HCT116 (cell line): Measurements from ENCODE around the gene CDKN1A. TPM values are rescaled to one million over a fixed set of nuclear protein-coding genes. Genes with fewer than 3 reads are reported as not detected.

ENCODE experiments used
- ATAC-seq: fragments of 200-7000 bp; cut with Tn5 transposase; 2 replicates; pipeline ENCODE4 v1.9.1; 2020; ENCODE audit warnings: mild to moderate bottlenecking, moderate library complexity
- BruUV-seq: library from RNA; stranded (reverse); fragments of 400-500 nt; replicated peaks from 2 replicates; lab custom pipeline; 2021; lab: Mats Ljungman, UMichigan
- CTCF ChIA-PET: fragments of 300-600 bp; sonication (Branson Sonifier 250); formaldehyde crosslinking; loops from one replicate; lab custom pipeline; 2021; ENCODE audit warnings: antibody characterized with exemption; lab: Charles Lee
- POLR2A ChIA-PET: fragments of 300-600, 350-600 bp; sonication (Branson Sonifier 250); formaldehyde crosslinking; loops from one replicate; lab custom pipeline; 2021; ENCODE audit warnings: antibody characterized with exemption; lab: Charles Lee
- RAD21 ChIA-PET, 2 experiments: fragments of 300-600 bp; sonication (Branson Sonifier 250); formaldehyde crosslinking; loops; one replicate each; lab custom pipeline; 2023; ENCODE audit warnings: low total read pairs in 2 of 2; ENCODE audit not compliant: uncharacterized antibody in 2 of 2, unreplicated experiment in 2 of 2, low non-redundant PET in 1 of 2; lab: Charles Lee
- DNase-seq: peaks from one replicate; pipeline ENCODE4 v3.0.0-alpha.2; 2010; ENCODE audit warnings: low read depth, low spot score
- H2AFZ ChIP-seq: fragments of 200-600 bp; shearing (Covaris generic), sonication (generic); 2 replicates; pipeline ENCODE4 v1.6.1; 2017; ENCODE audit warnings: low read depth, mixed run types, mixed read lengths, antibody characterized with exemption, low read length; ENCODE audit not compliant: poor library complexity, severe bottlenecking
- H3K27ac ChIP-seq: 2 replicates; pipeline ENCODE4 v1.5.1; 2012; ENCODE audit warnings: low read depth, low read length
- H3K27me3 ChIP-seq: fragments of 200-600 bp; sonication (generic); 2 replicates; pipeline ENCODE4 v1.6.1; 2016; ENCODE audit warnings: mixed run types, low read length, mixed read lengths; ENCODE audit not compliant: insufficient read depth
- H3K36me3 ChIP-seq, 2 experiments: fragments of 200-500 bp in 1 of 2; fragments of 200-600 bp in 1 of 2; sonication (Bioruptor generic) in 1 of 2; sonication (generic) in 1 of 2; 2 replicates each; pipeline versions ENCODE4 v1.5.1 to v1.6.1; 2014 to 2016; ENCODE audit warnings: low read length in 2 of 2, inconsistent platforms in 1 of 2, mixed read lengths in 1 of 2, mixed run types in 1 of 2; ENCODE audit not compliant: insufficient read depth in 2 of 2, control insufficient read depth in 1 of 2
- H3K4me1 ChIP-seq, 2 experiments: fragments of 200-600 bp in 1 of 2; sonication (generic) in 1 of 2; 2 replicates each; pipeline versions ENCODE4 v1.5.1 to v1.6.1; 2012 to 2017; ENCODE audit warnings: low read length in 2 of 2, inconsistent platforms in 1 of 2, mild to moderate bottlenecking in 1 of 2, mixed read lengths in 1 of 2, mixed run types in 1 of 2, moderate library complexity in 1 of 2; ENCODE audit not compliant: insufficient read depth in 2 of 2, control insufficient read depth in 1 of 2
- H3K4me2 ChIP-seq: fragments of 200-600 bp; sonication (generic); 2 replicates; pipeline ENCODE4 v1.6.1; 2017; ENCODE audit warnings: mixed run types, low read length, mixed read lengths
- H3K4me3 ChIP-seq, 2 experiments: fragments of 200-600 bp in 1 of 2; sonication (generic) in 1 of 2; replicated peaks in 1 of 2; 2 replicates each; pipeline ENCODE4 v1.5.1; 2011 to 2016; ENCODE audit warnings: low read length in 2 of 2, control low read depth in 1 of 2, low read depth in 1 of 2, mild to moderate bottlenecking in 1 of 2, mixed read lengths in 1 of 2, mixed run types in 1 of 2
- H3K79me2 ChIP-seq: fragments of 200-600 bp; sonication (generic); 2 replicates; pipeline ENCODE4 v1.6.1; 2017; ENCODE audit warnings: mild to moderate bottlenecking, mixed run types, low read length, moderate library complexity, mixed read lengths; ENCODE audit not compliant: insufficient read depth
- H3K9ac ChIP-seq: fragments of 200-600 bp; sonication (generic); 2 replicates; pipeline ENCODE4 v1.6.1; 2016; ENCODE audit warnings: low read length, mixed read lengths
- H3K9me2 ChIP-seq: fragments of 200-600 bp; sonication (generic), shearing (Covaris generic); 2 replicates; pipeline ENCODE4 v1.6.1; 2017; ENCODE audit warnings: mixed run types, mild to moderate bottlenecking, moderate library complexity; ENCODE audit not compliant: insufficient read depth
- H3K9me3 ChIP-seq, 2 experiments: fragments of 200-500 bp in 1 of 2; fragments of 200-600 bp in 1 of 2; sonication (Bioruptor generic) in 1 of 2; sonication (generic) in 1 of 2; 2 replicates each; pipeline ENCODE4 v1.6.1; 2014 to 2017; ENCODE audit warnings: low read length in 2 of 2, mixed read lengths in 2 of 2, inconsistent platforms in 1 of 2, low read depth in 1 of 2, mild to moderate bottlenecking in 1 of 2, mixed run types in 1 of 2, moderate library complexity in 1 of 2; ENCODE audit not compliant: control insufficient read depth in 1 of 2, insufficient read depth in 1 of 2
- H4K20me1 ChIP-seq: fragments of 200-600 bp; sonication (generic), shearing (Covaris generic); 2 replicates; pipeline ENCODE4 v1.6.1; 2017; ENCODE audit warnings: mixed run types, mild to moderate bottlenecking, moderate library complexity; ENCODE audit not compliant: insufficient read depth
- ATF3 ChIP-seq: IDR thresholded peaks from 2 replicates; pipeline ENCODE4 v1.6.1; 2012
- CBX3 ChIP-seq: IDR thresholded peaks from 2 replicates; pipeline ENCODE4 v1.6.1; 2012; ENCODE audit warnings: low read depth
- CTCF ChIP-seq, 3 experiments: fragments of 200-600 bp in 1 of 3; sonication (generic) in 1 of 3; IDR thresholded peaks in 2 of 3; conservative IDR thresholded peaks in 1 of 3; 2 replicates each; pipeline ENCODE4 v1.5.1; 2012 to 2017; ENCODE audit warnings: low read depth in 2 of 3, low read length in 2 of 3, antibody characterized with exemption in 1 of 3, borderline replicate concordance in 1 of 3, control low read depth in 1 of 3, mild to moderate bottlenecking in 1 of 3, mixed read lengths in 1 of 3, mixed run types in 1 of 3, moderate library complexity in 1 of 3; ENCODE audit not compliant: insufficient read depth in 1 of 3
- EGR1 ChIP-seq: IDR thresholded peaks from 2 replicates; pipeline ENCODE4 v1.6.1; 2012; ENCODE audit warnings: low read depth
- EZH2 ChIP-seq: fragments of 200-600 bp; sonication (generic); IDR thresholded peaks from 2 replicates; pipeline ENCODE4 v1.6.1; 2017; ENCODE audit warnings: antibody characterized with exemption, mixed run types
- FOSL1 ChIP-seq: IDR thresholded peaks from 2 replicates; pipeline ENCODE4 v1.6.1; 2012; ENCODE audit warnings: low read depth
- JUND ChIP-seq: IDR thresholded peaks from 2 replicates; pipeline ENCODE4 v1.6.1; 2012
- MAX ChIP-seq: IDR thresholded peaks from 2 replicates; pipeline ENCODE4 v1.6.1; 2012
- POLR2A ChIP-seq: IDR thresholded peaks from 2 replicates; pipeline ENCODE4 v1.7.0; 2011; ENCODE audit warnings: borderline replicate concordance; ENCODE audit not compliant: insufficient read depth, insufficient read length; ENCODE audit errors: extremely low read depth
- POLR2AphosphoS5 ChIP-seq: IDR thresholded peaks from 2 replicates; pipeline ENCODE4 v1.6.1; 2011; ENCODE audit warnings: mild to moderate bottlenecking, low read depth, low read length, moderate library complexity
- RAD21 ChIP-seq: IDR thresholded peaks from 2 replicates; pipeline ENCODE4 v1.6.1; 2012; ENCODE audit warnings: low read depth, mild to moderate bottlenecking
- SIN3A ChIP-seq: IDR thresholded peaks from 2 replicates; pipeline ENCODE4 v1.6.1; 2012; ENCODE audit warnings: low read depth
- SP1 ChIP-seq: IDR thresholded peaks from 2 replicates; pipeline ENCODE4 v1.6.1; 2012; ENCODE audit warnings: low read depth
- SRF ChIP-seq: IDR thresholded peaks from 2 replicates; pipeline ENCODE4 v1.6.1; 2012; ENCODE audit warnings: low read depth
- TCF7L2 ChIP-seq: IDR thresholded peaks from 2 replicates; pipeline ENCODE4 v1.7.0; 2011; ENCODE audit warnings: borderline replicate concordance, inconsistent platforms; ENCODE audit not compliant: insufficient read depth, insufficient read length; ENCODE audit errors: extremely low read depth
- ZFX ChIP-seq: fragments of 450-650 bp; IDR thresholded peaks from 2 replicates; pipeline ENCODE4 v1.6.1; 2017
- ZNF274 ChIP-seq: fragments of 200-500 bp; sonication (Bioruptor generic); IDR thresholded peaks from 2 replicates; pipeline ENCODE4 v1.6.1; 2014; ENCODE audit warnings: mild to moderate bottlenecking, low read depth, low read length, inconsistent platforms
- intact Hi-C: fragments of 100-400 bp; cut with micrococcal nuclease; formaldehyde crosslinking; loops from 2 replicates; pipeline ENCODE4 v1.10.0; 2022
- total RNA-seq: library from RNA; stranded (reverse); gene quantifications from one replicate; pipeline ENCODE4 v1.2.1, GENCODE V29; 2021; ENCODE audit not compliant: unreplicated experiment

Gene CDKN1A
- total RNA-seq, 1 experiment from 2014 or later, result 179 TPM

- Histone ChIP-seq H3K9me2 (no peaks in the 10 kb centered on the region), H3K9me3 (no peaks in the 10 kb centered on the region), H3K4me3 (no peak overlapping the region), H3K4me2 (no peak overlapping the region), H3K27me3 (no peaks in the 10 kb centered on the region), H3K27ac (no peak overlapping the region), H3K79me2 (no peaks in the 10 kb centered on the region), H4K20me1 (no peaks in the 10 kb centered on the region), H3K4me1 (no peaks in the 10 kb centered on the region), H2AFZ (no peak overlapping the region), H3K36me3 (no peaks in the 10 kb centered on the region), H3K9ac (no peak overlapping the region)
- ChIA-PET POLR2A (no interaction called here), CTCF (interaction anchor here (0.9 kb wide), 1 partner anchor 107 kb away, joined by 4 read pairs; no protein-coding TSS in a partner anchor), RAD21 (no interaction called here)
- intact Hi-C loops, result no loop called here
- ATAC-seq (no peak), DNase-seq (no peak)
- no TSS peak for BruUV-seq
- TF ChIP-seq ZFX (no peak), ATF3 (no peak), SRF (no peak), CBX3 (no peak)
Observed at GRCh38 chr6:36721369-36722140, 43.0 kb downstream of the CDKN1A start.

GRCh38 chr6:36722365-36722764 lies 43.9 kb downstream of the CDKN1A start:
- Histone ChIP-seq H3K9me2 (no peaks in the 10 kb centered on the region), H4K20me1 (no peaks in the 10 kb centered on the region), H3K4me2 (no peak overlapping the region), H3K36me3 (no peaks in the 10 kb centered on the region), H2AFZ (no peak overlapping the region), H3K27ac (no peak overlapping the region), H3K9ac (no peak overlapping the region), H3K79me2 (no peaks in the 10 kb centered on the region), H3K4me3 (no peak overlapping the region), H3K4me1 (no peaks in the 10 kb centered on the region; a peak in 1 of 4 replicates), H3K27me3 (no peaks in the 10 kb centered on the region), H3K9me3 (no peaks in the 10 kb centered on the region)
- ATAC-seq, result no peak
- ChIA-PET CTCF (interaction anchor here (0.9 kb wide), 1 partner anchor 108 kb away, joined by 4 read pairs; no protein-coding TSS in a partner anchor), RAD21 (no interaction called here), POLR2A (no interaction called here)
- no peak for DNase-seq
- no TSS peak for BruUV-seq
- intact Hi-C loops, result no loop called here
- no peak for TF ChIP-seq EZH2
- no peak for TF ChIP-seq MAX
- TF ChIP-seq ZFX, result no peak
- TF ChIP-seq SRF, result no peak
- TF ChIP-seq SP1, result no peak
- no peak for TF ChIP-seq ATF3
- TF ChIP-seq SIN3A, result no peak
- no peak for TF ChIP-seq TCF7L2
- TF ChIP-seq JUND, result no peak
- TF ChIP-seq EGR1, result no peak
- no peak for TF ChIP-seq ZNF274
- no peak for TF ChIP-seq POLR2AphosphoS5
- TF ChIP-seq CTCF (IDR thresholded peaks at IDR 0.05 in 2 of 3, conservative IDR thresholded peaks at IDR 0.05 in 1 of 3; ENCODE audit: borderline replicate concordance in 1 of 3, insufficient read depth in 1 of 3, low read depth in 2 of 3, low read length in 2 of 3), result no peak
- TF ChIP-seq RAD21, result no peak
- no peak for TF ChIP-seq POLR2A
- no peak for TF ChIP-seq CBX3
- TF ChIP-seq FOSL1, result no peak
